Measurements from ENCODE around the gene TMPRSS15. TPM values are rescaled to one million over a fixed set of nuclear protein-coding genes. Genes with fewer than 3 reads are reported as not detected.

TMPRSS15 gene
- total and polyA plus RNA-seq, 9 of the 15 experiments (the other 6 are each of a cell fraction or from before 2014, with no cell fraction given): 0.03 to 0.11 (median 0.04) TPM; not detected in 4

DNA sequence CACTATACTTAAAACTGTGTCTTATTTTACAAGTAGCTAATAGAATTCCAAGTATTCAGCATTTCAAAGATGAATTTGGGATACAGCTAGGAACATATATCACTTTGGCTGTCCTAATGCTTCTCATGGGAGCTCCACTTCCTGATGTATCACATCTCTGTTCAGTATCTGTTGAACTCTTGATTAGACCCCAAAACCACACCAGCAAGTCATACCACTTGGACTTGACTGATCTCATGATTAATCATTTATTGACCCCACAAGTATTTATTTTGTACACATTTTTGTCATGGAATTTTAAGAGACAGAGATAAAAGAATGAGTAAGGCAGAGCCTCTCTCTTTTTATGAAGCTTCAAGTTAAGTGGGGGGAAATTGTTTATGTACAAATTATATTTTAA lies 30.0 kb downstream of the TMPRSS15 start (continued):
- TF ChIP-seq, protein P1, sequence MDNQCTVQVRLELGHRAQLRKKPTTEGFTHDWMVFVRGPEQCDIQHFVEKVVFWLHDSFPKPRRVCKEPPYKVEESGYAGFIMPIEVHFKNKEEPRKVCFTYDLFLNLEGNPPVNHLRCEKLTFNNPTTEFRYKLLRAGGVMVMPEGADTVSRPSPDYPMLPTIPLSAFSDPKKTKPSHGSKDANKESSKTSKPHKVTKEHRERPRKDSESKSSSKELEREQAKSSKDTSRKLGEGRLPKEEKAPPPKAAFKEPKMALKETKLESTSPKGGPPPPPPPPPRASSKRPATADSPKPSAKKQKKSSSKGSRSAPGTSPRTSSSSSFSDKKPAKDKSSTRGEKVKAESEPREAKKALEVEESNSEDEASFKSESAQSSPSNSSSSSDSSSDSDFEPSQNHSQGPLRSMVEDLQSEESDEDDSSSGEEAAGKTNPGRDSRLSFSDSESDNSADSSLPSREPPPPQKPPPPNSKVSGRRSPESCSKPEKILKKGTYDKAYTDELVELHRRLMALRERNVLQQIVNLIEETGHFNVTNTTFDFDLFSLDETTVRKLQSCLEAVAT (IDR thresholded peaks at IDR 0.05): no peak
- TF ChIP-seq, protein P2, sequence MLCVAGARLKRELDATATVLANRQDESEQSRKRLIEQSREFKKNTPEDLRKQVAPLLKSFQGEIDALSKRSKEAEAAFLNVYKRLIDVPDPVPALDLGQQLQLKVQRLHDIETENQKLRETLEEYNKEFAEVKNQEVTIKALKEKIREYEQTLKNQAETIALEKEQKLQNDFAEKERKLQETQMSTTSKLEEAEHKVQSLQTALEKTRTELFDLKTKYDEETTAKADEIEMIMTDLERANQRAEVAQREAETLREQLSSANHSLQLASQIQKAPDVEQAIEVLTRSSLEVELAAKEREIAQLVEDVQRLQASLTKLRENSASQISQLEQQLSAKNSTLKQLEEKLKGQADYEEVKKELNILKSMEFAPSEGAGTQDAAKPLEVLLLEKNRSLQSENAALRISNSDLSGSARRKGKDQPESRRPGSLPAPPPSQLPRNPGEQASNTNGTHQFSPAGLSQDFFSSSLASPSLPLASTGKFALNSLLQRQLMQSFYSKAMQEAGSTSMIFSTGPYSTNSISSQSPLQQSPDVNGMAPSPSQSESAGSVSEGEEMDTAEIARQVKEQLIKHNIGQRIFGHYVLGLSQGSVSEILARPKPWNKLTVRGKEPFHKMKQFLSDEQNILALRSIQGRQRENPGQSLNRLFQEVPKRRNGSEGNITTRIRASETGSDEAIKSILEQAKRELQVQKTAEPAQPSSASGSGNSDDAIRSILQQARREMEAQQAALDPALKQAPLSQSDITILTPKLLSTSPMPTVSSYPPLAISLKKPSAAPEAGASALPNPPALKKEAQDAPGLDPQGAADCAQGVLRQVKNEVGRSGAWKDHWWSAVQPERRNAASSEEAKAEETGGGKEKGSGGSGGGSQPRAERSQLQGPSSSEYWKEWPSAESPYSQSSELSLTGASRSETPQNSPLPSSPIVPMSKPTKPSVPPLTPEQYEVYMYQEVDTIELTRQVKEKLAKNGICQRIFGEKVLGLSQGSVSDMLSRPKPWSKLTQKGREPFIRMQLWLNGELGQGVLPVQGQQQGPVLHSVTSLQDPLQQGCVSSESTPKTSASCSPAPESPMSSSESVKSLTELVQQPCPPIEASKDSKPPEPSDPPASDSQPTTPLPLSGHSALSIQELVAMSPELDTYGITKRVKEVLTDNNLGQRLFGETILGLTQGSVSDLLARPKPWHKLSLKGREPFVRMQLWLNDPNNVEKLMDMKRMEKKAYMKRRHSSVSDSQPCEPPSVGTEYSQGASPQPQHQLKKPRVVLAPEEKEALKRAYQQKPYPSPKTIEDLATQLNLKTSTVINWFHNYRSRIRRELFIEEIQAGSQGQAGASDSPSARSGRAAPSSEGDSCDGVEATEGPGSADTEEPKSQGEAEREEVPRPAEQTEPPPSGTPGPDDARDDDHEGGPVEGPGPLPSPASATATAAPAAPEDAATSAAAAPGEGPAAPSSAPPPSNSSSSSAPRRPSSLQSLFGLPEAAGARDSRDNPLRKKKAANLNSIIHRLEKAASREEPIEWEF (CRISPR knock-in tag; IDR thresholded peaks at IDR 0.05): no peak

DNA sequence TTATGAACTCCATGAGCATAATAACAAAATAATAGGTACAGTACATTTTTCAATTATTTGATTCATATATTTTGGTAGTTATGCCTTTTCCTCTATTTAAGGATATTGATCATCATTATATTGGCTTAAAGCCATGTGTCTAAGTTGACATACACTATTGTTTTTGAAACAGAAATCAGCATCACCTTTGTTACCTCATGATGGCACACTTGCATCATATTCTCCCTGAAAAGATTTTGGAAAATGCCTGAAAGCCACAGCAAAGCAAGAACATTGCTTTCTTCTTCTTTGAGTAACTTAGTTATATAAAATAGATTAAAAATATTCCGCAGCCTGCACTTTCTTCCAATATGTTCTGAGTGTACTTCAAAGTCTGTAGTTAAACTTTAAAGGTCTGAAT lies 33.3 kb downstream of the TMPRSS15 start:
- H2AFZ ChIP-seq (ENCODE audit: low read depth, low read length): no peak overlapping the region
- TF ChIP-seq CTBP1 (IDR thresholded peaks at IDR 0.05; ENCODE audit: borderline replicate concordance): no peak
- no peak for TF ChIP-seq POLR2B (IDR thresholded peaks at IDR 0.05; ENCODE audit: low read depth, partially characterized antibody)
- TF ChIP-seq CEBPG (CRISPR knock-in tag; IDR thresholded peaks at IDR 0.05): no peak
- TF ChIP-seq CEBPG (tag; conservative IDR thresholded peaks at IDR 0.05 in 1 of 2, IDR thresholded peaks at IDR 0.05 in 1 of 2): no peak
- TF ChIP-seq, protein P3, sequence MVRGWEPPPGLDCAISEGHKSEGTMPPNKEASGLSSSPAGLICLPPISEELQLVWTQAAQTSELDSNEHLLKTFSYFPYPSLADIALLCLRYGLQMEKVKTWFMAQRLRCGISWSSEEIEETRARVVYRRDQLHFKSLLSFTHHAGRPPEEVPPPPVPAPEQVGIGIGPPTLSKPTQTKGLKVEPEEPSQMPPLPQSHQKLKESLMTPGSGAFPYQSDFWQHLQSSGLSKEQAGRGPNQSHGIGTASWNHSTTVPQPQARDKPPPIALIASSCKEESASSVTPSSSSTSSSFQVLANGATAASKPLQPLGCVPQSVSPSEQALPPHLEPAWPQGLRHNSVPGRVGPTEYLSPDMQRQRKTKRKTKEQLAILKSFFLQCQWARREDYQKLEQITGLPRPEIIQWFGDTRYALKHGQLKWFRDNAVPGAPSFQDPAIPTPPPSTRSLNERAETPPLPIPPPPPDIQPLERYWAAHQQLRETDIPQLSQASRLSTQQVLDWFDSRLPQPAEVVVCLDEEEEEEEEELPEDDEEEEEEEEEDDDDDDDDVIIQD (CRISPR knock-in tag; IDR thresholded peaks at IDR 0.05): no peak
- TF ChIP-seq, protein P4, sequence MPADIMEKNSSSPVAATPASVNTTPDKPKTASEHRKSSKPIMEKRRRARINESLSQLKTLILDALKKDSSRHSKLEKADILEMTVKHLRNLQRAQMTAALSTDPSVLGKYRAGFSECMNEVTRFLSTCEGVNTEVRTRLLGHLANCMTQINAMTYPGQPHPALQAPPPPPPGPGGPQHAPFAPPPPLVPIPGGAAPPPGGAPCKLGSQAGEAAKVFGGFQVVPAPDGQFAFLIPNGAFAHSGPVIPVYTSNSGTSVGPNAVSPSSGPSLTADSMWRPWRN (IDR thresholded peaks at IDR 0.05; ENCODE audit: low read depth): no peak
- no peak for TF ChIP-seq ZNF217 (CRISPR knock-in tag; IDR thresholded peaks at IDR 0.05)
- no peak for TF ChIP-seq BRCA1 (IDR thresholded peaks at IDR 0.05)
- TF ChIP-seq BRCA1 (CRISPR knock-in tag; IDR thresholded peaks at IDR 0.05): no peak
- TF ChIP-seq DIDO1 (tag; IDR thresholded peaks at IDR 0.05; ENCODE audit: low read depth): no peak
- ATAC-seq (no peak), DNase-seq (ENCODE audit: extremely low read depth in 1 of 4, low spot score in 3 of 4) (no peak), FAIRE-seq (no peak)
- H3K4me3 ChIP-seq: no peak overlapping the region
- no peaks in the 10 kb centered on the region for H3K79me2 ChIP-seq (ENCODE audit: control insufficient read depth, insufficient read depth, low read length)
- ChIA-PET CTCF (ENCODE audit: low intra/inter-chr PET ratio) (no interaction called here), POLR2A (no interaction called here)
- H4K20me1 ChIP-seq (replicated peaks; ENCODE audit: control insufficient read depth, insufficient read depth, low read length): no peaks in the 10 kb centered on the region
- no peaks in the 10 kb centered on the region for H3K9me1 ChIP-seq (ENCODE audit: control insufficient read depth, insufficient read depth, low read length)
- no peaks in the 10 kb centered on the region for H3K4me1 ChIP-seq (replicated peaks in 1 of 2; ENCODE audit: control insufficient read depth in 2 of 2, insufficient read depth in 2 of 2, low read length in 2 of 2)
- in situ Hi-C loops (cut with MboI) (no loop called here), intact Hi-C loops (cut with micrococcal nuclease) (no loop called here)
- no peak overlapping the region for H3K4me2 ChIP-seq (ENCODE audit: insufficient read depth, low read length)
- no peaks in the 10 kb centered on the region for H3K27me3 ChIP-seq (ENCODE audit: control insufficient read depth in 2 of 2, insufficient read depth in 2 of 2, low read length in 2 of 2)
- no peak overlapping the region for H3K27ac ChIP-seq (ENCODE audit: extremely low read depth, low read depth, low read length)
- H3K9ac ChIP-seq (ENCODE audit: insufficient read depth in 1 of 2, low read depth in 2 of 2, low read length in 2 of 2): no peak overlapping the region
- H3K36me3 ChIP-seq (ENCODE audit: control insufficient read depth, insufficient read depth, low read length): no peaks in the 10 kb centered on the region
- no TSS peak for BruUV-seq (replicated peaks)
- H3K9me3 ChIP-seq (replicated peaks; ENCODE audit: control insufficient read depth, insufficient read depth, low read depth, low read length): no peaks in the 10 kb centered on the region; the same call in none of the 2 replicates
- 0% methylated on average over 1 of the region's 1 CpG for WGBS (ENCODE audit: insufficient coverage, low coverage, missing lambda C conversion rate)

Measured in K562 (cell line).